BE2C (cell line): ENCODE data around the gene USH2A.

Experiments used
- DNase-seq: peaks from one replicate; pipeline ENCODE4 v3.0.0-alpha.2; 2020
- H3K27me3 ChIP-seq: fragments of 250-450 bp; sonication (Bioruptor Pico); 2 replicates; pipeline ENCODE4 v1.5.1; 2020; ENCODE audit warnings: mild to moderate bottlenecking
- H3K36me3 ChIP-seq: fragments of 250-450 bp; sonication (Bioruptor Pico); 2 replicates; pipeline ENCODE4 v1.5.1; 2020; ENCODE audit warnings: mild to moderate bottlenecking
- H3K4me1 ChIP-seq: fragments of 250-450 bp; sonication (Bioruptor Pico); 2 replicates; pipeline ENCODE4 v1.5.1; 2020
- H3K4me3 ChIP-seq: 2 replicates; pipeline ENCODE4 v1.5.1; 2011; ENCODE audit warnings: low read depth, low read length
- H3K9me3 ChIP-seq: fragments of 250-450 bp; sonication (Bioruptor Pico); 2 replicates; pipeline ENCODE4 v1.5.1; 2020
- TF ChIP-seq, protein P1 (sequence below): IDR thresholded peaks from 2 replicates; pipeline ENCODE4 v1.5.1; 2012; ENCODE audit warnings: mild to moderate bottlenecking, low read depth, low read length

The USH2A gene

DNA sequence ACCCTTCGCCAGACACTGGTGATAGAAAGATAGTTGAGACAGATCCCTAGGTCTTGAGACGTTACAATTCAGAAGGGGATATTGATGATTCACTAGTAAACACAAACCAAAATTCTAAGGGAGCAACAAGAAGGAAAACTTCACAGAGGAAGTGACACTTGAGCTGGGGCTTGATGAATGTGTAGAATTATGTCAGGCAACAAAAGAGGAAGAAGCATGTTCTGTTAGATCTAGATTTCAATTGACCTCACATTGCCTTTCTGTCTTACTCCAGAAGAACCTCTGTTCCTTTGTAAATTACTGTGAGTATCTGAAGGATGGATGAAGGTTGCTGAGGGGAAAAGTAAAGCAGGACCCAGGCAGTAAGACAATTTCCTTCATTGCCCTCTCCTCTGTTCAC is 528.0 kb downstream of the USH2A start:
- Histone ChIP-seq H3K4me1 (peaks cover 4% of the 10 kb centered on the region; the same call in 1 of the 2 replicates), H3K36me3 (no peaks in the 10 kb centered on the region), H3K9me3 (no peaks in the 10 kb centered on the region), H3K4me3 (no peak overlapping the region), H3K27me3 (no peaks in the 10 kb centered on the region)
- TF ChIP-seq, protein P1, sequence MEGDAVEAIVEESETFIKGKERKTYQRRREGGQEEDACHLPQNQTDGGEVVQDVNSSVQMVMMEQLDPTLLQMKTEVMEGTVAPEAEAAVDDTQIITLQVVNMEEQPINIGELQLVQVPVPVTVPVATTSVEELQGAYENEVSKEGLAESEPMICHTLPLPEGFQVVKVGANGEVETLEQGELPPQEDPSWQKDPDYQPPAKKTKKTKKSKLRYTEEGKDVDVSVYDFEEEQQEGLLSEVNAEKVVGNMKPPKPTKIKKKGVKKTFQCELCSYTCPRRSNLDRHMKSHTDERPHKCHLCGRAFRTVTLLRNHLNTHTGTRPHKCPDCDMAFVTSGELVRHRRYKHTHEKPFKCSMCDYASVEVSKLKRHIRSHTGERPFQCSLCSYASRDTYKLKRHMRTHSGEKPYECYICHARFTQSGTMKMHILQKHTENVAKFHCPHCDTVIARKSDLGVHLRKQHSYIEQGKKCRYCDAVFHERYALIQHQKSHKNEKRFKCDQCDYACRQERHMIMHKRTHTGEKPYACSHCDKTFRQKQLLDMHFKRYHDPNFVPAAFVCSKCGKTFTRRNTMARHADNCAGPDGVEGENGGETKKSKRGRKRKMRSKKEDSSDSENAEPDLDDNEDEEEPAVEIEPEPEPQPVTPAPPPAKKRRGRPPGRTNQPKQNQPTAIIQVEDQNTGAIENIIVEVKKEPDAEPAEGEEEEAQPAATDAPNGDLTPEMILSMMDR = no peak
- no peak for DNase-seq

DNA sequence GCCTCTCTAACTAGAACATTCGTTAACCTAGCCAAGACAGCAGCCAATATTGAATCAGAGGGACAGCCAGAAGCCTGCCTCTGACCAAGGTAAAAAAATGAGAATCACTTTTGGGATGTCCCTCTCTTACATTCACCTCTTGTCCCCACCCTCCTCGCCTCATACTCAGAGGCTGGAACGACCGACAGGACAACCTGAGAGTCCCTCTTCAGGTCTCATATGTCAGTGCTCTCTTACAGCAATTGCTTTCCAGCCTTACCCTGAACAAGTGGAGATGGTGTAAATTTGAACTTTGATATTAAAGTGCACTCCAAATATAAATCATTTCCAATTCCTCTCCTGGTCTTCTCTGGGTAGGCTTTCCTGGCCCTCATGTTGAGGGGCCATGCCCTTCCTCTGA is 528.6 kb downstream of the USH2A start:
- Histone ChIP-seq H3K36me3 (no peaks in the 10 kb centered on the region), H3K4me1 (peaks cover 5% of the 10 kb centered on the region), H3K27me3 (no peaks in the 10 kb centered on the region), H3K9me3 (no peaks in the 10 kb centered on the region), H3K4me3 (no peak overlapping the region)
- DNase-seq = no peak
- TF ChIP-seq, protein P1 = no peak

DNA sequence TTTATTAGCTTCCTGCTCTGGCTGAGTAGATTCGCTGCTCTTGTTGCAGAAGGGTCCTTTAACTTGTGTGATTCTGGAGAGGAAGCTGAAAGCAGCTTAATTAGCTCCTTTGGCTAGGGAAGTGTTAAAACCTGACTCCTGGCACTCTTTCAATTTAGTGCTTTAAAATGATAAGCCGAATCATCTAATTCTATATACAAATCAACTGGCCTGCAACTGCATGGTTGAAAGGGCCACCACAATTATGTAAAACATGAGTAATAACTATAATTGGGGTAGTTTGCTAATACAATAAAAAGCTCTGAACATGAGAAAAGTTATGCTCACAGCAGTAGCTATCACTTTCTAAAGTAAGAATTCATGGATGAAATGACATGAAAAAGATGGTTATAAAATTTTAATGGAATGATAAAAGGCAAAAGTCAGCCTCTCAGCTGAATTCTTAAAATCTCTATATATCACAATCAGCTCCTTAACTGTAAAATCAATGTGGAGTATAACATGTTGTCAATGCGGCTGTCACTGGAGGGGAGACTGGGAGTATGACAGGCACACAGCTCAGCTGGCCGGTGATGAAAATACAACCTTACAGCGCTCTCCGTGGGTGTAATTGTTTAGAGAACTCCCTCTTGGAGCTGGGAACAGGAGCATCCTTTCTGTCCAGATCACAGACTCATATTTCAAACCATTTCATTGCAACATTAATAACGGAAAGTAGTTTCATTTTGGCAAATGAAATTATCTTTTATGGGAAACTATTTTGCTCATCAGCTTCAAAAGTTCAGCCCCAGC is 531.8 kb downstream of the USH2A start:
- Histone ChIP-seq H3K36me3 (no peaks in the 10 kb centered on the region), H3K4me1 (peaks cover 8% of the 10 kb centered on the region), H3K9me3 (no peaks in the 10 kb centered on the region), H3K27me3 (no peaks in the 10 kb centered on the region), H3K4me3 (no peak overlapping the region; the same call in 1 of the 2 replicates)
- TF ChIP-seq, protein P1 = no peak
- DNase-seq = no peak

DNA sequence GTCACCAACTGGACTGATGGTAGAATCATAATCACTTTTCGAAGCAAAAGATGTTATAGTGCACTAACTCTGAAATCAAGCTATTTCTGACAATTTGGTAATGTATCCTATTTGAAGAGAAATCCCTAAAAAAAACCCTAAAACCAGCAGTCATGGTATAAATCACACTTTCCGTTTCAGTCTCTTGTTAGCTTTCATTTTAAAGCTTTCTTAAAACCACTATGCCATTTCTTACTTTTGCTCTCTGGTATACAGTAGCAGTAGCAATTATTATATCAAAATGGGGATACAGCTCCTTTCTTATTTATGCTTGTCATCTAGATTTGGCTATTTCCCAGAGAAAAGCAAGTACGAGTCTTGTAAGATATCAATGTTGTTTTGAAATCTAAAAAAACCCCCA is 532.8 kb downstream of the USH2A start:
- no peak for DNase-seq
- Histone ChIP-seq H3K36me3 (no peaks in the 10 kb centered on the region), H3K27me3 (no peaks in the 10 kb centered on the region), H3K4me3 (no peak overlapping the region), H3K9me3 (no peaks in the 10 kb centered on the region), H3K4me1 (peaks cover 8% of the 10 kb centered on the region)
- TF ChIP-seq, protein P1 = no peak

DNA sequence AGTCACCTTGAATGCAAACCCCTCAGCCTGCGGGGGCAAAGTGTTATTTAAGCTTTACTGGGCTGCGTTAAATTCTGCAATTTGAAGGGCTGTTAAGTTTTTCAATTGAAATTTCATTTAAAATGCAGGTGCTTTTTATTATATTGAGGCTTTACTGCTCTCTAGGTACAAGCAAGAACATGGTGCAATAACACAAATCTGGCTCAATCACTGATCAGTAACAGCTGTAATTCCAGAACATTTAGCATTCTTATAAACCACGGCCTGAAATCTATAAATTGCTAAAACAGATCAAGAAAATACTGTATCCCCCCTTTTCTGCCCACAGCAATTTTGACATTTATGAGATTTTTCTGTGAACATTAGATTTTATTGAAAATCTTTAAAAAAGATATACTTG is 533.4 kb downstream of the USH2A start:
- no peaks in the 10 kb centered on the region for H3K36me3 ChIP-seq
- DNase-seq = no peak
- peaks cover 8% of the 10 kb centered on the region for H3K4me1 ChIP-seq
- H3K27me3 ChIP-seq = no peaks in the 10 kb centered on the region
- no peaks in the 10 kb centered on the region for H3K9me3 ChIP-seq
- H3K4me3 ChIP-seq = no peak overlapping the region
- TF ChIP-seq, protein P1 = no peak

DNA sequence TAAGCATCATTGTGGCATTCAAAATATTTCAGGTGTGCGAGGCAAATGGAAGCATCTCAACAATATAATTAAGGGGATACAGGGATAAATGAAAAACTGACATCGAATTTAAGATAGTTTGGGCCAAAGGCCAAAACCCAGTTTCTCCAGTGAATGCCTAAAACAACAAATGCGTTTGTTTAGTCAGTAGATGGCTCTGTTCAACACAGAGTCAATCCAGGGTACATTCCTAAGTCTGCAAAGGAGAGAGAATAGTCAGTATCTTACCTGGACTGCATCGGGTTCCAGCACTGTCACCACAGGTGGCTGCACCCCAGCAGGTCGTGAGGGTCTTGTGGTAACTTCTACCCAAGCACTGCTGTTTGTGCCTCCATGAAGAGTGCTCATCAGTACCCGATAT is 535.1 kb downstream of the USH2A start:
- H3K36me3 ChIP-seq = no peaks in the 10 kb centered on the region
- DNase-seq = no peak
- H3K4me3 ChIP-seq = no peak overlapping the region
- H3K4me1 ChIP-seq = peaks cover 8% of the 10 kb centered on the region
- TF ChIP-seq, protein P1 = peak; percentile 56
- no peaks in the 10 kb centered on the region for H3K27me3 ChIP-seq
- H3K9me3 ChIP-seq = no peaks in the 10 kb centered on the region
